ENCODE results near the gene CLN5.

GRCh38 chr13:76993021-76993420 lies 1.1 kb downstream of the CLN5 start:
- no peak for TF ChIP-seq CTCF (IDR thresholded peaks at IDR 0.05)
- no peak for TF ChIP-seq POLR2A (IDR thresholded peaks at IDR 0.05)

Data from thyroid gland (tissue), 4 donors.